ENCODE data around the gene HOXD4.

- no peak for TF ChIP-seq CTCF (IDR thresholded peaks at IDR 0.05; ENCODE audit: low read depth, low read length, poor library complexity, severe bottlenecking)
- no peak for TF ChIP-seq EZH2phosphoT487 (IDR thresholded peaks at IDR 0.05; ENCODE audit: borderline replicate concordance, low read length)
Measured at GRCh38 chr2:176147800-176148496, 3.4 kb upstream of the HOXD4 start.
